CD4-positive, alpha-beta T cell treated with Interleukin-2 at 100 ng/mL for 4 hours (primary cell): ENCODE data around the gene UBE2L5.
"Not testable (repeated sequence)": the region's sequence is repeated elsewhere in the genome, so short reads cannot be mapped to it uniquely, and the experiment has no call there.

Experiments used
- DNase-seq: peaks from one replicate; pipeline ENCODE4 v3.0.0-alpha.2; 2020; ENCODE audit warnings: low spot score

Gene UBE2L5

GRCh38 chr13:30440910-30441703 lies 18.8 kb downstream of the UBE2L5 start:
- no peak for DNase-seq

DNA sequence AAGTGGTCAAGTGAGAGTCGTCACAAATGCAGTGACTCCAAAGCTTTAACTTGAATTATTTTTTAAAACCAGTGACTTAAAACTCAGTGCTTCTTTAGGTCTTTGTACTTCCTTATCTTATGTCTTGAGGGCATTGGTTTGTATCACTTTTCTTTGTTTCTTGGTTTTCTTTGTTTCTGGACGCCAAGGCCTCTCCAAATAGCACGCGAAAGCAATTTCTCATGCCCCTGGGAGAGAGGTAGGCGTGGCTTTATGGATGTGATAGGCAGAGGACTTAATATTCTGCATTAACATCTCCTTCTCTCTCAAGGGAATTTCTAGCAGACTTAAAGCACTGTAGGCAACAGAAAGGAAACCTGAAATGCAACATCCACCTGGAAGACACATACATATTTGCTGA lies 20.6 kb downstream of the UBE2L5 start:
- no peak for DNase-seq

GRCh38 chr13:30443491-30443890 lies 21.2 kb downstream of the UBE2L5 start:
- DNase-seq = not testable (repeated sequence)

- no peak for DNase-seq
These were observed 21.7 kb downstream of the UBE2L5 start for GRCh38 chr13:30443957-30444404.

GRCh38 chr13:30446126-30446500 lies 23.8 kb downstream of the UBE2L5 start:
- DNase-seq = no peak

- DNase-seq = no peak
These were observed 26.1 kb downstream of the UBE2L5 start for GRCh38 chr13:30448441-30448840.

- no peak for DNase-seq
These were observed 27.8 kb downstream of the UBE2L5 start for GRCh38 chr13:30450066-30450465.

DNA sequence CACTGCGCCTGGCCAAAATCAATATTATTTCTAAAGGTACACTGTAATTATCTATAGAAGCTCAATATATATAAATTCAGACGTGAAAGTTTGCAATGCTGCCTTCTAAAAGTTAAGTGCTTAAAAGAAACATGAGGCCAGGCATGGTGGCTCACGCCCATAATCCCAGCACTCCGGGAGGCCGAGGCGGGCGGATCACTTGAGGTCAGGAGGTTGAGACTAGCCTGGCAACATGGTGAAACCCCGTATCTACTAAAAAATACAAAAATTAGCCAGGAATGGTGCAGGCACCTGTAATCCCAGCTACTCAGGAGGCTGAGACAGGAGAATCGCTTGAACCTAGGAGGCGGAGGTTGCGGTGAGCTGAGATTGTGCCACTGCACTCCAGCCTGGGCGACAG lies 29.2 kb downstream of the UBE2L5 start:
- not testable (repeated sequence) for DNase-seq

GRCh38 chr13:30453727-30454126 lies 31.4 kb downstream of the UBE2L5 start:
- no peak for DNase-seq

GRCh38 chr13:30454991-30455390 lies 32.7 kb downstream of the UBE2L5 start:
- no peak for DNase-seq

- no peak for DNase-seq
These were observed 34.0 kb downstream of the UBE2L5 start for GRCh38 chr13:30456290-30456689.

DNA sequence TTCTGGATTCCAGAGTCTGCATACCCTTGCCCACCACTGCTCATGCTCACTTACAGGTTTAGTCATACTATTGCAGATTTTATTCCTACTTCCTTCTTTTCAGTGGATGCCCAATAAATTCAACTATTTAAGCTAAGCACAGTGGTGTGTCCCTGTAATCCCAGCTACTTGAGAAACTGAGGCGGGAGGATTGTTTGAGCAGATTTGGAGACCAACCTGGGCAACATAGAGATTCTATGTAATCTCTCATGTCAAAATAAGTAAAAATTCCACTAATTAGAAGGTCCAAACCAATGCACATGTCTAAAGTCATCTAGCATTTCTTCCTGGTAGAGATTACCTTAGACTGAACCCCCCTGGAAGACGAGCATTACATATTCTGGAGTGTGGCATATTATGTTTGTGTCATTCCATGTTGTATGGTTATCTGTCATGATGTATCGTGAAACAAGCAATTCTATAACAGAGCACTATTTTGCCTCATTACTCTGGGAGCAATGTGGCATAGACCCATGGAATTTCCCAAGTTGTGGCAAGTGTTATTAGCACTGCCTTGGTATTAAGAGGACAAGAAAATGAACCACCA lies 35.1 kb downstream of the UBE2L5 start:
- DNase-seq = no peak

GRCh38 chr13:30461279-30462066 lies 39.2 kb downstream of the UBE2L5 start:
- peak; percentile 74 for DNase-seq

DNA sequence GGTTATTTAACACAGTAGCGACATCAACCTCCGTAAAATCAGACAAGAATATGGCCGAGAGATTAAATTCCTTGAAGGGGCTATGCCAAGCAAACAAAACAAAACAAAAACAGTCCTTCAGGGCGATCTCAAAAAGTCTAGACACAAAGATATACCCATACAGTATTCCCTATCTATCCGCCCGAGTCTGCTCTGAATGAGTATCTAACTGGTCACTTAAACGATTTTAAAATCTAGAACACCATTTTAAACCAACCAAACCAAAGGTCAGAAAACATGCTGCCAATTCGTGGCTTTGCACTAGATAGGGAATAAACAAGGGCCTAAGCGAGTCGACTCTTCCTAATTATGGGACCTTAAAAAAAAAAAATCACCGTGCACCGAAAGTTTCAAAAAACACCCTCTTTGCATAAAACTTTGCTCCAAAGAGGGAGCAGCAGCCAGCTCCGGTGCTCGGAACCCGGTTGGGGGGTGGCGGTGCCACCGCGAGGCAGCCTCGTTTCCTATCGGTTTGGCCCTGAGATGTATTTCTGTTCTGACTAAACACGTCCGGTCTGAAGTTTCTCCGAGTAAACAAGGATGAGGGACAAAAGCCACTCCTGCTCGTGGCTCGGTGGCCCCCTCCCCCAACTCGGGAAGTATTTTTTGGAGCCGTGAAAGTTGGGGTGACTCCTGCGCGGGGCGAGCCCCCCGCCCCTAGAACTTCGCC lies 41.6 kb downstream of the UBE2L5 start:
- peak; percentile 74 for DNase-seq

GRCh38 chr13:30464496-30465342 lies 42.4 kb downstream of the UBE2L5 start:
- peak; percentile 77 for DNase-seq

DNA sequence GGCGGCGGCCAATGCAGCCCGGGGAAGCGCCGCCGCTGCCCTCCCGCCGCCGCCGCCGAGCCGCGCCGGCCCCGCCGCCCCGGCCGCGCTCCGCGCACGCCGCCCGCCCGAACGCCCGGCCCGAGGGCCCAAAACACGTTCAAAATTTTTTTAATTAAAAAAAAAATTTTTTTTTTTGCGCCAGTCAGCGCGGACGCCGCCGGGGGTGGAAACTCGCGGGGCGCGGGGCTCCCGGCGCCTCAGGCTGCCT lies 43.0 kb downstream of the UBE2L5 start:
- DNase-seq = no peak

- DNase-seq = peak; percentile 99
These were observed 43.5 kb downstream of the UBE2L5 start, which contains the start of gene HMGB1 for GRCh38 chr13:30465593-30466357. TSS of gene HMGB1 (minus strand) at chr13:30465936. CDS start at chr13:30463680, 2,256 bp downstream.

- DNase-seq = no peak
These were observed 44.0 kb downstream of the UBE2L5 start for GRCh38 chr13:30466358-30466714.

- no peak for DNase-seq
These were observed 44.6 kb downstream of the UBE2L5 start for GRCh38 chr13:30466841-30467252.

GRCh38 chr13:30473675-30474074 lies 51.4 kb downstream of the UBE2L5 start:
- no peak for DNase-seq
